Bone marrow (tissue), 2 donors: ENCODE data around the gene HCN4.
"Not testable (repeated sequence)": the region's sequence is repeated elsewhere in the genome, so short reads cannot be mapped to it uniquely, and the experiment has no call there.

ENCODE experiments used
- DNase-seq, 2 donors: peaks; one replicate each; lab custom pipeline; 2025; lab: John Stamatoyannopoulos, UW

Gene HCN4

GRCh38 chr15:73325191-73325861 lies 43.4 kb downstream of the HCN4 start:
- DNase-seq: no peak

DNA sequence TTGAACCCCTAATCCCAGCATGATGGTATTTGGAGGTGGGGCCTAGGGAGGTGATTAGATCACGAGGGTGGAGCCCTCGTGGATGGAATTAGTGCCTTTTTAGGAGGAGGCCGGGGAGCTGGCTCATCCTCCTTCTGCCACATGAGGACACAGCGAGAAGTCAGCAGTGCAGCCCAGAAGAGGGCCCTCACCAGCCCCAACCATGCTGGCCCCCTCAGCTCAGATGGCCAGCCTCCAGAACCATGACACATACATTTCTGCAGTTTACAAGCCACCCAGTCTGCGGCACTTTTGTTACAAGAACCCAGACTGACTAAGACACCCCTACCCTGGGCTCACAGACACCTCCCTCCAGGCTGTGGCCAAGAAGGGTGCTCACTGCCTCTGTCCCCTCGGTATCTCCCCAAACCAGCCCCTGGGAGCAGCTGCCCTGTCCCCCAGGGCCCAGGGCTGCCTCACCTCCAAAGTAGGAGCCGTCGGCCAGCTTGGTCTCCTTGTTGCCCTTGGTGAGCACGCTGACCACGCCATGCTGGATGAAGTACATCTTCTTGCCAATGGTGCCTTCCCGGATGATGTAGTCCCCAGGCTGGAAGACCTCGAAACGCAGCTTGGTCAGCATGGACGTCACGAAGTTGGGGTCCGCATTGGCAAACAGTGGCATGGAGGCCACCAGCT lies 44.1 kb downstream of the HCN4 start:
- DNase-seq: no peak

DNA sequence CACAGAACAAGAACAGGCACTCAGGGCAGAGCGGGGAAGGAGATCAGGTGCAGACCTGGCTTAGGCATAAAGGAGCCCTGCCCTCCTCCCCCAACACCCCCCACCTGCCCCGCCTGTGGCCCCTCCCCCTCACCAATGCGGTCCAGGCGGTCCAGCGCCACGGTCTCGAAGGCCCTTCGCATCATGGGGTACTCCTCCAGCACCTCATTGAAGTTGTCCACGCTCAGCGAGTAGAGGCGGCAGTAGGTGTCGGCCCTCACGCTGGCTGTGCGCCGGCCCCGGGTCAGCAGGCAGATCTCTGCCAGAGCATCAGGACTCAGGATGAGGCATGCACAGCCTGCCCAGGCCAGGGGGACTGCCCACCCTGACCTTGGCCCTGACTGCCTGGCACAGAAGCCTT lies 44.8 kb downstream of the HCN4 start:
- DNase-seq: no peak

- DNase-seq: no peak
These were observed 45.3 kb downstream of the HCN4 start for GRCh38 chr15:73323374-73323955.

- DNase-seq: no peak
These were observed 45.9 kb downstream of the HCN4 start for GRCh38 chr15:73322665-73323373.

GRCh38 chr15:73321496-73322450 lies 47.0 kb downstream of the HCN4 start:
- DNase-seq: no peak

DNA sequence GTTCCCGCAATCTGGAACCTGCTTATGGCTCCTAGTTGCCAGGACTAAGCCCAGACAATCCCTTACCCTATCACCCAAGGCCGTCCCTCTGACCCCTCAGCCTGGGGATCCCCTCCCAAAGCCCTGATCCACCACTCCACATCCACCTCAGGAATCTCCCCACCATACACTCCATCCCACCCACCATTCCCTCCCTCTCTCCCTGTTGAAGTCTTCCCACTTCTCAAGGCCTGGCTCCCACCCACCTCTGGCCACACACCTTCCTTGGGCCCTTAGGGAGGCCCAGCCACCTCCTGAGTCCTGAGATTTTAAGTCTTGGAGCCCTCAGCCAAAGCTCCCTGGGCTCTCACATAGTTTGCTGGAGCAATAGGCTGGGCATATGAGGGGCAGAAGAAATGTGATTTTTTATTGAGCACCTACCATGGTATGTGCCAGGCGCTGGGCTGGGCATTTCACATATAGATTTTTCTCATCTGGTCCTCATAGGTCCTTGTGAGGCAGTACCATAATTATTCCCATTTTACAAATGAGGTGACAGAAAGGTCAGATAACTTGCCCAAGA lies 48.1 kb downstream of the HCN4 start:
- no peak for DNase-seq

DNA sequence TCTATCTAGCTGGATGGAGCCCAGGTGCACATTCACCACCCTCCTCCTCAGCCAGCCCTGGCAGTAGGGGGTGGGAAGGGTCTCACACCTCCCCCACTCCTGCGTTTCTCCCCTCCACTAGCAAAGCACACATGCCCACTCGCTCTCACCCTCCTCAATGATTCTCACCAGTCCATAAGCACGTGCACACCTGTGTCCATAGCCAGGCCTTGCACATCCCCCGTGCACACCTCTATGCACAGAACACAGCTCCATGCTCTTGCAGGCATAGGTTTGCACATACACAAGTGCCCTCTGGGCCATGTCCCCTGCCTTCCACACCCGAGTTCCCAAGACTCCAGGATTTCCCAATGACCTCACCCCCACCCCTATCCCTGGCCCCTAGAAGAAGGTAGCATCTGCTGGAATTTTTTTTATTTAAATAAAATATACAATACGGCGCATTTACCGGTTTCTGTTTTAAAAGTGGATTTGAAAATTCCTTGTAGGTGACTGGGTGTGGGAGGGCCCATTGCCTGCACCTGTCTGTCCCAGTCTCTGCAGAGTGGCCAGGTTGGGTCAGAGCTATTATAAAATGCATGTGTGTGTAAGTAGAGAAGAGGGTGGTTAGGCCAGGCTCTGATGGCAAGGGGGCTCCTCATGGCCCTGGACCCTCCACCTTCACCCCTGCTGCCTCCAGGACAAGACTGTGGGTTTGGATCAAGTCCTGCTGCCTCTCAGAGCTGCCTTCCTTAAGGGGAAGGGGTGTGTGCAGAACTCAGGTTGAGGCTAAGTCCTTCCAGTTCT lies 49.1 kb downstream of the HCN4 start:
- no peak for DNase-seq

DNA sequence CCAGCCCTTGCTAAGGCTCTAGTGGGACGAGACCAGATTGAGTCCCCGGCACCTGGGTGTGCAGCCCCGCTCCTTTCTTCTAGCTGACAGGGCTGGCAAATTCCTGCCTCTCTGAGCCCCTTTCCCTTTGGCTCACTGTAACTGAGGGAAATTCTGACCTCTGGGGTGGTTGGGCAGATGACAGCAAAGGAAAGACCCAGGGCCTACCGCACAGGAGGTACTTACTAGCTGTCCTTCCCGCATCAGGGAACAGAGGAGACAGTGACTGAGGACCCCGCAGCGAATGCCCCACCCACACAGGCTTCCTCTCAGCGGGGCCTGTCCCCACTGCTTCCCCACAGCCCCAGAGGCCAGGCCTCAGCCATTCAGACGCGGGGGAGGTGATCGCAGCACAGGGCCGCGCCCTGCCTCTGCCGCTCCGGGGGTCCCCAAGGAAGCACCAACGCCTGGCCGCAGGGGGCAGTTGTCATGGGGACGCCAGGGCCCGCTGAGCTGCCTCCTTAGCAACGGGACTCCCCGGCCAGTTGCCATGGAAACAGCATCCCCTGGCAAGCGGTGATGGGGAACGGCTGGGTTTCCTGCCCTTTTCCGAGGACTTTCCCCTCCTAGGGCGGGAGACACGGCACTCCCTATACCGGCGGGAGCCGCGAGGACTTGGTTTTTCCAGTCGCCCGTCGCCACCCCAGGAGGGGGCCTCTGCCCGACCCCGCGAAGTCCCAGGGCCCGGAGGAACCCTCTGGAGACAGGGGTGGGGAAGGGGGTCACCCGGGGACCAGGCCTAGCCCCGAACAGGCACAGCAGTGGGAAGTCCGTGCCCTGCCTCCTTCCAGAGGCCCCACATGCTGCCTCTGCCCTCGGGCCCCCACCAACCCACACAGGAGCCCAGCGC lies 50.1 kb downstream of the HCN4 start:
- DNase-seq: no peak

DNA sequence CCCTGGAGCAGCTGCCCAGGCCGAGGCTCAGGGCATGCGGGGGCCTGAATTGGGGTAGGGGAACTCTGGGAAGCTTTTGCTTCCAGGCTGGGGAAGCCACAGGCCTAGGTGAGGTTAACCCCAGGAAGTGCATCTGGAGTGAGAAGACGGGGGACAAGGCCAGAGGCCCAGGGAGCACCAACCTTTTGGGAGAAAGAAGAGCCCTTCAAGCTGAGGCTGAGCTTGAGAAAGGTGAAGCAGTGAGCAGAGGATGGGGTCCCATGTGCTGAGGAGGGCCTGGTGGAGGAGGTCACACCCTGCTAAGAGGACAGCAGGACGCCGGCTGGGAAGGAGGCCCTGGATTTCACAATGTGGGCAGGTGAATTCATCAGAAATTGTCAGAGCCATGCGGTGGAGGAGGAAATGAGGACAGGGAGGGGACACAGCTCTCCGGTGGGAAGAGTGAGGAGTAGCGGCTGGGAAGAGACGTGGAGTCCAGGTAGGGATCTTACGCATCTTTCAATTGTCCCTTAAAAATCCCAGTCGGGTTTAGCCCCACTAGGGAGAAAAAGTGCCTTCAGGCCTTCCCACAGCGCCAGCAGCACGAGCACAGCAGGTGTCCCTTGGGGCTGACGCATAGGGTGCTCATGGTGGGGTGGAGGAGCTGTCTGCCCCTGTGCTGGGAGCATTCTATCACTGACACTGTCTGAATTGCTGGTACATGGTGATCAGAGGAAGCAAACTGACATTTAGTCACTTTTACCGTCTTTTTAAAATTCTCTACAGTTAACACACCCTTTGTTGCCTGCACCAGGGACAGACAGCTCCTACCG lies 50.9 kb downstream of the HCN4 start:
- no peak for DNase-seq

GRCh38 chr15:73313861-73314260 lies 54.9 kb downstream of the HCN4 start:
- no peak for DNase-seq

DNA sequence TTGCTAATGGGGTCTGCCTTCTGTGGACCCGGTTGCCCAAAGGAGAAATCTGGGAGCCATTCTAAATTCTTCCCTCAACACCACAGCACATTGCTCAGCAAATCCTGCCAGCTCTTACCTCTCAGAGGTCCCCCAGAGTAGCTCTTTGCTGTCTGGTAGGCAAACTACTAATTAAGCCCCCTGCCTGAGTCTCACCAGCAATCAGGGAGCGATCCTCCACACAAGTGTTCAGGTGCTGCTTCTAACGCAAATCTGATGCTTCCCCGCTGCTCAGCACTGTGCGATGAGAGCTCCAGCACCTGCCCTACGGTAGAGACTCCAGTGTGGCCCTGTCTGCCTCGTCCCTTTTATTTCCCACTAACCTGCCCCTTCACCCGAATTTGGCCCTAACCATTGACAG lies 60.5 kb downstream of the HCN4 start:
- DNase-seq: no peak

DNA sequence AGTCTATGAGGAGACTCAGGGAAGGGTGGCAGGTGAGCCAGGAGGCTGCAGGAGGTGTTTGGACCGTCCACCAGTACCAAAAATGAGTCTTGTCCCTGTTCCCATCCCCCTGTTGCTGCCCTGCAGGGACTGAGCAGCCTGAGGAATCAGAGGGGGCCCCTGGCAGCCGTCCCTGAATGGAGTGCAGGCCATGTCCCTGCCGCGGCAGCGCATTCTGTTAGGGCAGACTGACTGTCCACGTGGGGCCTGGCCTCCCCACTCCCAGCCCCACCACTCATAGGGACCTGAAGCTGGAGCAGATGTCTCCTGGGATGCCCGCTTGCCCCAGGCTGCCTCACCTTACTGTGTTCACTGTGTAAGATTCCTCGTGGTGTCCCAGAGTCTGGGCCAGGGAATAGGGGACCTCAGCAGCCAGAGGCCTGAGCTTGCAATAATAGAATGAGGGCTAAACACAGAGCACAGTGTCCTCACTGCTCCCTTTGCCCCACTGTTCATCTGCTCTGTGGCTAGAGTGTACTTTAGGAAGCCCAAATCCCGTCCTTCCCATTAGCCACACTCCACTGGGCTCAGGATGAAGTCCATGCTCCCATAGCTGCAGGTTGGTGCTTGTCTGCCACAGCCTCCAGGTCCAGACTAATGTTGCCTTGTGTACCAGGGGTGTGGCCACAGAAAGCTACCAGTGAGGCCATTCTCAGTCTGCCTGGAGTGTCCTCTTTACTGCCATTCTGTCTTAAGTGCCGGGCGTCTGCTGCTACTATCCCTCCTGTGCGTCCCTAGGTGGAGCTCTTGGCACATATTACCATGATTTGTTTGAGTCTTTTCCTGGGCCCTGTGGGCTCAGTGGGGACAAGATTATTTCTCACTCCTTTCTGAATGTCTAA lies 63.2 kb downstream of the HCN4 start:
- DNase-seq: no peak

- DNase-seq: no peak
These were observed 65.1 kb downstream of the HCN4 start for GRCh38 chr15:73303636-73304035.

DNA sequence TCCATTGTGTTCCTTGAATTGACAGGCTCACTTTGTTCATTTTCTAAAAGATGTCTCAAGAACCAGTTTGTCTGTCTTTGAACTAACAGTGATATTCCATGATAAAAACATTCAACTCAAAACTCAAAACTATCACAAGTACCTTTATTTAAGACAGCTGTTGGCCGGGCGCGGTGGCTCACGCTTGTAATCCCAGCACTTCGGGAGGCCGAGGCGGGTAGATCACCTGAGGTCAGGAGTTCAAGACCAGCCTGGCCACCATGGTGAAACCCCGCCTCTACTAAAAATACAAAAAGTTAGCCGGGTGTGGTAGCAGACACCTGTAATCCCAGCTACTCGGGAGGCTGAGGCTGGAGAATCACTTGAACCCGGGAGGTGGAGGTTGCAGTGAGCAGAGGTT lies 68.5 kb downstream of the HCN4 start:
- not testable (repeated sequence) for DNase-seq

- no peak for DNase-seq
These were observed 70.1 kb downstream of the HCN4 start for GRCh38 chr15:73298522-73299245.
